Neural progenitor cell (in vitro differentiated cells): ENCODE results near the gene PCNX1.

Experiments
- EZH2 ChIP-seq: fragments of 200-600 bp; sonication (generic); IDR thresholded peaks from 2 replicates; pipeline ENCODE4 v1.6.1; 2017; ENCODE audit warnings: antibody characterized with exemption, mild to moderate bottlenecking, moderate library complexity
- EZH2phosphoT487 ChIP-seq: fragments of 200-600 bp; sonication (generic); IDR thresholded peaks from 2 replicates; pipeline ENCODE4 v1.6.1; 2017; ENCODE audit warnings: antibody characterized with exemption
- TF ChIP-seq, protein P1 (sequence below): fragments of 200-600 bp; sonication (generic); IDR thresholded peaks from 2 replicates; pipeline ENCODE4 v1.5.1; 2017; ENCODE audit warnings: antibody characterized with exemption, mild to moderate bottlenecking

DNA sequence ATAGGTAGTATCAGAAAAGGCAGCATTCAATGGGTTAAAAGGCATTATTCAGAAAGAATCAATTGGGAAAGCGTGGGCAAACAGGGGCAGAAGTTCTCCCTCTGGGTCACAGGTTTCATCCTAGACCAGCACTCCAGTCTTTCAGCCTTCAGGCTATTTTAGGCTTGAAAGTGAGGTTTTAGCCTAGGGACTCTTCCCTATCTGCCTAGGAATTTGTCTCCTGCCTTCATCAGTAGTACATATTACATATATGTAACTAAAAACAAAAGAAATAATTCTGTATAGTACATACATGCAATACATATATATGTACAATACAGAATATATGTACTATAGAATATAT lies 34.6 kb upstream of the PCNX1 start:
- TF ChIP-seq, protein P1, sequence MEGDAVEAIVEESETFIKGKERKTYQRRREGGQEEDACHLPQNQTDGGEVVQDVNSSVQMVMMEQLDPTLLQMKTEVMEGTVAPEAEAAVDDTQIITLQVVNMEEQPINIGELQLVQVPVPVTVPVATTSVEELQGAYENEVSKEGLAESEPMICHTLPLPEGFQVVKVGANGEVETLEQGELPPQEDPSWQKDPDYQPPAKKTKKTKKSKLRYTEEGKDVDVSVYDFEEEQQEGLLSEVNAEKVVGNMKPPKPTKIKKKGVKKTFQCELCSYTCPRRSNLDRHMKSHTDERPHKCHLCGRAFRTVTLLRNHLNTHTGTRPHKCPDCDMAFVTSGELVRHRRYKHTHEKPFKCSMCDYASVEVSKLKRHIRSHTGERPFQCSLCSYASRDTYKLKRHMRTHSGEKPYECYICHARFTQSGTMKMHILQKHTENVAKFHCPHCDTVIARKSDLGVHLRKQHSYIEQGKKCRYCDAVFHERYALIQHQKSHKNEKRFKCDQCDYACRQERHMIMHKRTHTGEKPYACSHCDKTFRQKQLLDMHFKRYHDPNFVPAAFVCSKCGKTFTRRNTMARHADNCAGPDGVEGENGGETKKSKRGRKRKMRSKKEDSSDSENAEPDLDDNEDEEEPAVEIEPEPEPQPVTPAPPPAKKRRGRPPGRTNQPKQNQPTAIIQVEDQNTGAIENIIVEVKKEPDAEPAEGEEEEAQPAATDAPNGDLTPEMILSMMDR, result no peak
- TF ChIP-seq EZH2phosphoT487 (no peak), EZH2 (no peak)
